ENCODE measurements around the gene SLC6A11. TPM values are rescaled to one million over a fixed set of nuclear protein-coding genes. Genes with fewer than 3 reads are reported as not detected.

Gene SLC6A11
- total RNA-seq, 1 experiment from 2014 or later: 1.5 TPM

GRCh38 chr3:10841100-10841499 lies 25.1 kb downstream of the SLC6A11 start:
- Histone ChIP-seq H3K56ac (ENCODE audit: insufficient read length, low read depth, low read length) (no peak overlapping the region), H4K91ac (ENCODE audit: insufficient read length, low read depth, low read length) (no peak overlapping the region), H3K14ac (ENCODE audit: insufficient read depth, low read length) (no peak overlapping the region), H3K27me3 (ENCODE audit: insufficient read depth, low read length) (no peaks in the 10 kb centered on the region), H2BK5ac (ENCODE audit: insufficient read length, low read length) (no peak overlapping the region), H3K18ac (ENCODE audit: insufficient read length, low read depth, low read length) (no peak overlapping the region), H4K20me1 (ENCODE audit: control insufficient read depth, insufficient read depth, insufficient read length) (no peaks in the 10 kb centered on the region), H2AK5ac (ENCODE audit: insufficient read length, low read length) (no peak overlapping the region), H3K9ac (ENCODE audit: extremely low read depth, insufficient read length, low read length) (no peak overlapping the region), H3K27ac (ENCODE audit: insufficient read length, low read depth, low read length) (no peak overlapping the region), H2BK20ac (ENCODE audit: low read depth, low read length, poor library complexity, severe bottlenecking) (no peak overlapping the region), H2AFZ (ENCODE audit: low read length) (no peak overlapping the region), H3K23me2 (ENCODE audit: insufficient read length, low read depth, low read length, poor library complexity, severe bottlenecking) (no peaks in the 10 kb centered on the region), H3K4me2 (ENCODE audit: insufficient read depth, insufficient read length, low read length) (no peak overlapping the region), H4K8ac (replicated peaks; ENCODE audit: insufficient read length, low read depth, low read length) (no peak overlapping the region), H2BK120ac (ENCODE audit: low read depth, low read length, poor library complexity, severe bottlenecking) (no peak overlapping the region), H3K4ac (ENCODE audit: low read depth, low read length) (no peak overlapping the region), H3K79me1 (ENCODE audit: insufficient read depth, low read depth, low read length, poor library complexity, severe bottlenecking) (no peaks in the 10 kb centered on the region), H3K23ac (ENCODE audit: insufficient read length, low read depth, low read length) (no peak overlapping the region), H3K79me2 (ENCODE audit: insufficient read depth, low read length) (no peaks in the 10 kb centered on the region), H3K9me3 (ENCODE audit: control insufficient read depth, low read depth, low read length) (no peaks in the 10 kb centered on the region), H4K5ac (ENCODE audit: insufficient read length, low read depth, low read length) (no peak overlapping the region), H2BK12ac (ENCODE audit: insufficient read length, low read depth, low read length) (no peak overlapping the region), H3T11ph (ENCODE audit: low read length) (no peak overlapping the region), H3K4me1 (ENCODE audit: insufficient read depth, low read length) (no peaks in the 10 kb centered on the region), H2BK15ac (ENCODE audit: low read depth, low read length) (no peak overlapping the region)
- Mint-ChIP-seq H3K27me3 (ENCODE audit: low read depth) (peaks cover 68% of the 10 kb centered on the region), H3K4me1 (peaks cover 3 to 10% of the 10 kb centered on the region in 2 experiments; a peak in 3 of 4 replicates), H3K4me3 (no peak overlapping the region), H3K9me3 (no peaks in the 10 kb centered on the region; a peak in 1 of 5 replicates), H3K36me3 (ENCODE audit: insufficient read depth in 1 of 3, low read depth in 3 of 3) (no peaks in the 10 kb centered on the region; a peak in 1 of 7 replicates), H3K27ac (no peak overlapping the region)
- no CpG with 5 or more reads among the region's 4 CpGs for WGBS (ENCODE audit: extremely low coverage, insufficient read length, low lambda C conversion rate)
- no peak for DNase-seq
- no peak for TF ChIP-seq CTCF (conservative IDR thresholded peaks at IDR 0.05)
